HepG2 (cell line): ENCODE data around the gene LAG3. TPM values are rescaled to one million over a fixed set of nuclear protein-coding genes. Genes with fewer than 3 reads are reported as not detected.

ENCODE experiments used
- ATF6 ChIP-seq: sonication (generic); formaldehyde crosslinking; conservative IDR thresholded peaks from 2 replicates; pipeline ENCODE4 v1.4.0; 2020; ENCODE audit warnings: missing genetic modification reagents
- BCLAF1 ChIP-seq: fragments of 450-650 bp; IDR thresholded peaks from 2 replicates; pipeline ENCODE4 v1.6.1; 2017; ENCODE audit warnings: mild to moderate bottlenecking
- CHCHD3 ChIP-seq: sonication (generic); formaldehyde crosslinking; IDR thresholded peaks from 2 replicates; pipeline ENCODE4 v1.8.0; 2022; ENCODE audit warnings: mild to moderate bottlenecking, missing genetic modification reagents, moderate library complexity
- EED ChIP-seq: sonication (generic); formaldehyde crosslinking; IDR thresholded peaks from 2 replicates; pipeline ENCODE4 v1.5.0; 2020; ENCODE audit warnings: mild to moderate bottlenecking, missing genetic modification reagents
- IKZF4 ChIP-seq: sonication (generic); formaldehyde crosslinking; IDR thresholded peaks from 2 replicates; pipeline ENCODE4 v1.5.1; 2020; ENCODE audit warnings: borderline replicate concordance, mild to moderate bottlenecking, low read depth, missing genetic modification reagents; ENCODE audit errors: not compliant biosample characterization
- IKZF5 ChIP-seq: IDR thresholded peaks from 2 replicates; pipeline ENCODE4 v1.6.1; 2018; ENCODE audit warnings: missing genetic modification reagents, mild to moderate bottlenecking, missing compliant biosample characterization
- LBX2 ChIP-seq: sonication (generic); formaldehyde crosslinking; IDR thresholded peaks from 2 replicates; pipeline ENCODE4 v1.5.0; 2020; ENCODE audit warnings: missing genetic modification reagents, mild to moderate bottlenecking, borderline replicate concordance
- NFKB2 ChIP-seq: sonication (generic); formaldehyde crosslinking; IDR thresholded peaks from 2 replicates; pipeline ENCODE4 v1.4.0; 2020; ENCODE audit warnings: missing genetic modification reagents, borderline replicate concordance
- SAP130 ChIP-seq: IDR thresholded peaks from 2 replicates; pipeline ENCODE4 v1.6.1; 2016; ENCODE audit warnings: low read depth
- TEAD2 ChIP-seq: sonication (generic); formaldehyde crosslinking; IDR thresholded peaks from 2 replicates; pipeline ENCODE4 v1.9.0; 2021; ENCODE audit warnings: missing genetic modification reagents
- ZNF281 ChIP-seq: sonication (generic); formaldehyde crosslinking; IDR thresholded peaks from 2 replicates; pipeline ENCODE4 v1.4.0; 2020; ENCODE audit warnings: missing genetic modification reagents, borderline replicate concordance
- ZNF788 ChIP-seq: sonication (generic); formaldehyde crosslinking; IDR thresholded peaks from 2 replicates; pipeline ENCODE4 v1.5.0; 2020; ENCODE audit warnings: mild to moderate bottlenecking, missing genetic modification reagents, borderline replicate concordance
- ZSCAN5A ChIP-seq: sonication (generic); formaldehyde crosslinking; IDR thresholded peaks from 2 replicates; pipeline ENCODE4 v1.8.0; 2022; ENCODE audit warnings: mild to moderate bottlenecking, missing genetic modification reagents, borderline replicate concordance
- polyA plus RNA-seq, 8 experiments: library from polyadenylated mRNA; depleted of rRNA in 3 of 8; stranded (reverse) in 7 of 8; unstranded in 1 of 8; fragments of >200 nt; fragmentation: Illumina TruSeq in 4 of 8; extraction: Trizol in 4 of 8; gene quantifications; 2 replicates each; pipeline versions ENCODE4 v1.2.1 to v1.2.3, GENCODE V29; 2011 to 2016; ENCODE audit warnings: low read depth in 4 of 8, missing spikeins in 1 of 8, mixed read lengths in 1 of 8; ENCODE audit not compliant: insufficient read depth in 1 of 8
- total RNA-seq, 5 experiments: library from RNA; depleted of rRNA; stranded (reverse); fragments of >200 nt; fragmentation: Illumina TruSeq; extraction: Trizol; gene quantifications; 2 replicates each; pipeline ENCODE4 v1.2.3, GENCODE V29; 2016; ENCODE audit warnings: low read depth in 1 of 5

LAG3 gene
- total and polyA plus RNA-seq, 2 of the 13 experiments (the other 11 are each of a cell fraction or from before 2014, with no cell fraction given) = 0.11 to 0.26 TPM

- TF ChIP-seq BCLAF1 (no peak), NFKB2 (peak; percentile 99), IKZF5 (CRISPR knock-in tag) (peak; percentile 78), IKZF4 (CRISPR knock-in tag) (peak; percentile 92), LBX2 (CRISPR knock-in tag) (peak; percentile 91; the same call in 1 of the 2 replicates), ZSCAN5A (CRISPR knock-in tag) (peak; percentile 44; the same call in 1 of the 2 replicates), SAP130 (CRISPR knock-in tag) (peak; percentile 96), ZNF281 (CRISPR knock-in tag) (peak; percentile 61; the same call in 1 of the 2 replicates), EED (CRISPR knock-in tag) (no peak; the same call in 1 of the 2 replicates), CHCHD3 (CRISPR knock-in tag) (peak; percentile 92; the same call in 1 of the 2 replicates), ZNF788 (peak; percentile 97; the same call in 1 of the 2 replicates), TEAD2 (peak; percentile 86; the same call in 1 of the 2 replicates), ATF6 (CRISPR knock-in tag) (no peak)
Measured at GRCh38 chr12:6723607-6724408, 48.5 kb upstream of the LAG3 start, which contains the start of gene COPS7A (continued).
